Urinary bladder (tissue), 4 donors: ENCODE results near the gene SUOX. TPM values are rescaled to one million over a fixed set of nuclear protein-coding genes. Genes with fewer than 3 reads are reported as not detected.

Experiments used
- DNase-seq: peaks from one replicate; pipeline ENCODE4 v3.0.0-alpha.2; 2015; ENCODE audit errors: extremely low spot score
- H3K27ac ChIP-seq: one replicate; pipeline ENCODE4 v1.5.1; 2013; ENCODE audit warnings: low read depth, mild to moderate bottlenecking, moderate library complexity
- H3K36me3 ChIP-seq: one replicate; pipeline ENCODE4 v1.6.1; 2013; ENCODE audit warnings: mild to moderate bottlenecking, moderate library complexity; ENCODE audit not compliant: insufficient read depth
- H3K4me1 ChIP-seq: one replicate; pipeline ENCODE4 v1.6.1; 2013; ENCODE audit warnings: mild to moderate bottlenecking, moderate library complexity; ENCODE audit not compliant: insufficient read depth
- H3K4me3 ChIP-seq: one replicate; pipeline ENCODE4 v1.5.1; 2013; ENCODE audit warnings: low read depth, low read length
- WGBS: extraction: QIAGEN DNeasy Blood & Tissue Kit; methylation state at CpG from one replicate; pipeline ENCODE4 v1.1.7; 2013; 5-methylcytosine and 5-hydroxymethylcytosine counted together
- polyA plus RNA-seq: library from polyadenylated mRNA; stranded (reverse); fragments of 200-250 nt; gene quantifications from one replicate; pipeline ENCODE4 v1.2.3, GENCODE V29; 2013
- total RNA-seq: library from RNA; depleted of rRNA; stranded (reverse); fragments of >200 nt; gene quantifications from one replicate; pipeline ENCODE4 v1.2.3, GENCODE V29; 2014
- donor health status: healthy with polysubstance abuse.
- donor health status: healthy.

SUOX gene
- total and polyA plus RNA-seq, 2 donors = 14.4 to 31.3 TPM

GRCh38 chr12:56017181-56017580 lies 20.1 kb downstream of the SUOX start:
- Histone ChIP-seq H3K27ac (no peak overlapping the region), H3K4me3 (no peak overlapping the region), H3K4me1 (no peaks in the 10 kb centered on the region), H3K36me3 (no peaks in the 10 kb centered on the region)
- 85% methylated on average over 4 of the region's 4 CpGs for WGBS
- DNase-seq = no peak

GRCh38 chr12:56018356-56018755 lies 21.3 kb downstream of the SUOX start:
- H3K27ac ChIP-seq = no peak overlapping the region
- DNase-seq = no peak
- 96% methylated on average over 1 of the region's 1 CpG for WGBS
- no peak overlapping the region for H3K4me3 ChIP-seq
- no peaks in the 10 kb centered on the region for H3K4me1 ChIP-seq
- no peaks in the 10 kb centered on the region for H3K36me3 ChIP-seq

GRCh38 chr12:56020423-56021184 lies 23.5 kb downstream of the SUOX start, which contains the start of gene IKZF4:
IKZF4 (plus strand) TSS chr12:56021043; CDS start chr12:56021494, 451 bp downstream.
- WGBS = 7% methylated on average over 10 of the region's 10 CpGs
- Histone ChIP-seq H3K4me1 (no peaks in the 10 kb centered on the region), H3K36me3 (no peaks in the 10 kb centered on the region), H3K4me3 (peak within 1 kb of the TSS; percentile 38), H3K27ac (peak within 1 kb of the TSS; percentile 77)
- no peak for DNase-seq

GRCh38 chr12:56021889-56022497 lies 24.9 kb downstream of the SUOX start:
- peak overlapping the region; percentile 38 for H3K4me3 ChIP-seq
- WGBS = 15% methylated on average over 2 of the region's 2 CpGs
- no peaks in the 10 kb centered on the region for H3K4me1 ChIP-seq
- no peak overlapping the region for H3K27ac ChIP-seq
- no peaks in the 10 kb centered on the region for H3K36me3 ChIP-seq
- no peak for DNase-seq

- DNase-seq = no peak
- 72% methylated on average over 5 of the region's 5 CpGs for WGBS
- no peaks in the 10 kb centered on the region for H3K4me1 ChIP-seq
- no peak overlapping the region for H3K4me3 ChIP-seq
- H3K36me3 ChIP-seq = no peaks in the 10 kb centered on the region
- H3K27ac ChIP-seq = no peak overlapping the region
Measured at GRCh38 chr12:56028511-56029165, 31.6 kb downstream of the SUOX start.

- H3K36me3 ChIP-seq = no peaks in the 10 kb centered on the region
- no peak for DNase-seq
- no peak overlapping the region for H3K4me3 ChIP-seq
- H3K27ac ChIP-seq = no peak overlapping the region
- no peaks in the 10 kb centered on the region for H3K4me1 ChIP-seq
Measured at GRCh38 chr12:56029166-56029519, 32.1 kb downstream of the SUOX start.

- Histone ChIP-seq H3K27ac (no peak overlapping the region), H3K36me3 (no peaks in the 10 kb centered on the region), H3K4me1 (no peaks in the 10 kb centered on the region), H3K4me3 (no peak overlapping the region)
- 80% methylated on average over 6 of the region's 6 CpGs for WGBS
- DNase-seq = no peak
Measured at GRCh38 chr12:56029666-56030293, 32.7 kb downstream of the SUOX start.

GRCh38 chr12:56031987-56032386 lies 34.9 kb downstream of the SUOX start:
- no peak overlapping the region for H3K27ac ChIP-seq
- 79% methylated on average over 1 of the region's 1 CpG for WGBS
- H3K4me3 ChIP-seq = no peak overlapping the region
- peaks cover 2% of the 10 kb centered on the region for H3K36me3 ChIP-seq
- H3K4me1 ChIP-seq = no peaks in the 10 kb centered on the region
- no peak for DNase-seq

- DNase-seq = no peak
- H3K4me3 ChIP-seq = no peak overlapping the region
- no peak overlapping the region for H3K27ac ChIP-seq
- WGBS = 86% methylated on average over 21 of the region's 21 CpGs
- H3K4me1 ChIP-seq = no peaks in the 10 kb centered on the region
- peaks cover 2% of the 10 kb centered on the region for H3K36me3 ChIP-seq
Measured at GRCh38 chr12:56034586-56035332, 37.7 kb downstream of the SUOX start.

- no peak overlapping the region for H3K4me3 ChIP-seq
- peaks cover 2% of the 10 kb centered on the region for H3K36me3 ChIP-seq
- DNase-seq = no peak
- WGBS = 76% methylated on average over 2 of the region's 2 CpGs
- H3K27ac ChIP-seq = no peak overlapping the region
- H3K4me1 ChIP-seq = no peaks in the 10 kb centered on the region
Measured at GRCh38 chr12:56037161-56037560, 40.1 kb downstream of the SUOX start.

- 51% methylated on average over 2 of the region's 2 CpGs for WGBS
- DNase-seq = no peak
- Histone ChIP-seq H3K4me3 (no peak overlapping the region), H3K27ac (no peak overlapping the region), H3K4me1 (no peaks in the 10 kb centered on the region), H3K36me3 (peaks cover 2% of the 10 kb centered on the region)
Measured at GRCh38 chr12:56038022-56038655, 41.1 kb downstream of the SUOX start.

GRCh38 chr12:56040151-56040550 lies 43.1 kb downstream of the SUOX start:
- H3K4me1 ChIP-seq = no peaks in the 10 kb centered on the region
- DNase-seq = no peak
- H3K36me3 ChIP-seq = peaks cover 4% of the 10 kb centered on the region
- H3K27ac ChIP-seq = no peak overlapping the region
- H3K4me3 ChIP-seq = no peak overlapping the region
- 100% methylated on average over 1 of the region's 1 CpG for WGBS
